ENCODE data around the gene ST8SIA4.

DNA sequence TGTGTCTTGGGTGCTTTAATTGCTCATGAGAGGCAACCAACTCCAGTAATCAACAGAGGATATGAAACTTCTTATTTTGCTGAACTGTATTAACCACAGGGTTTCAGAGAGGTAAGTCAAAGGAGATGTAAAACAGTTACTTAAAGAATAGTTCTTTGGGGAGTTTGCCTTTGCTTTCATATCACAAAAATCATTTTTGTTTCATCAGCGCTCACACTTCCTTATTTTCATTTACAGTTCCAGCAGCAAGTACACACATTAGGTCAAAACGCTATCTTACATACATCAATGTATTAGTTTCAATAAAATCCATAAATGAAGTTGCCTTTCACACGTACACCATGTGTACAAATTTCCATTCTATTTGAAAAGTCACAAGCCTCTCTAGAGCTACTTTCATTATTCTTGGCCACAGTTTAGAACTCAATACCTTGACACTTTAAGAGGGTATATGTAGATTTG, 50.1 kb downstream of the ST8SIA4 start:
- TF ChIP-seq, protein P1, sequence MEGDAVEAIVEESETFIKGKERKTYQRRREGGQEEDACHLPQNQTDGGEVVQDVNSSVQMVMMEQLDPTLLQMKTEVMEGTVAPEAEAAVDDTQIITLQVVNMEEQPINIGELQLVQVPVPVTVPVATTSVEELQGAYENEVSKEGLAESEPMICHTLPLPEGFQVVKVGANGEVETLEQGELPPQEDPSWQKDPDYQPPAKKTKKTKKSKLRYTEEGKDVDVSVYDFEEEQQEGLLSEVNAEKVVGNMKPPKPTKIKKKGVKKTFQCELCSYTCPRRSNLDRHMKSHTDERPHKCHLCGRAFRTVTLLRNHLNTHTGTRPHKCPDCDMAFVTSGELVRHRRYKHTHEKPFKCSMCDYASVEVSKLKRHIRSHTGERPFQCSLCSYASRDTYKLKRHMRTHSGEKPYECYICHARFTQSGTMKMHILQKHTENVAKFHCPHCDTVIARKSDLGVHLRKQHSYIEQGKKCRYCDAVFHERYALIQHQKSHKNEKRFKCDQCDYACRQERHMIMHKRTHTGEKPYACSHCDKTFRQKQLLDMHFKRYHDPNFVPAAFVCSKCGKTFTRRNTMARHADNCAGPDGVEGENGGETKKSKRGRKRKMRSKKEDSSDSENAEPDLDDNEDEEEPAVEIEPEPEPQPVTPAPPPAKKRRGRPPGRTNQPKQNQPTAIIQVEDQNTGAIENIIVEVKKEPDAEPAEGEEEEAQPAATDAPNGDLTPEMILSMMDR (conservative IDR thresholded peaks at IDR 0.05; ENCODE audit: low read depth, low read length) = no peak
- no peak for TF ChIP-seq EZH2 (IDR thresholded peaks at IDR 0.05; ENCODE audit: borderline replicate concordance, low read depth, low read length, poor library complexity, severe bottlenecking)

Data from A673 (cell line).